ENCODE data around the gene DPEP3. TPM values are rescaled to one million over a fixed set of nuclear protein-coding genes. Genes with fewer than 3 reads are reported as not detected.

DPEP3 gene
- total and polyA plus RNA-seq, 2 experiments from 2014 or later: not detected

- Histone ChIP-seq H3K36me3 (replicated peaks; ENCODE audit: insufficient read depth, low read depth) (no peaks in the 10 kb centered on the region), H3K79me2 (peaks cover 18% of the 10 kb centered on the region), H3K4me2 (peak overlapping the region; percentile 86), H2AFZ (no peak overlapping the region), H3K9me3 (ENCODE audit: low read depth) (no peaks in the 10 kb centered on the region), H3K27ac (no peak overlapping the region), H3K27me3 (no peaks in the 10 kb centered on the region), H3K4me1 (ENCODE audit: insufficient read depth) (peaks cover 8% of the 10 kb centered on the region), H3K9me2 (replicated peaks; ENCODE audit: insufficient read depth) (no peaks in the 10 kb centered on the region), H3K4me3 (peak overlapping the region; percentile 8), H4K20me1 (ENCODE audit: insufficient read depth, poor library complexity, severe bottlenecking) (no peaks in the 10 kb centered on the region)
- DNase-seq (ENCODE audit: low spot score): no peak
- WGBS (ENCODE audit: low lambda C conversion rate, missing lambda C conversion rate): 63% methylated on average over 13 of the region's 13 CpGs
- no peak for TF ChIP-seq EZH2 (IDR thresholded peaks at IDR 0.05; ENCODE audit: borderline replicate concordance)
- no peak for TF ChIP-seq EZH2phosphoT487 (IDR thresholded peaks at IDR 0.05; ENCODE audit: low read depth, severe bottlenecking, unreplicated experiment)
- no peak for TF ChIP-seq CTCF (IDR thresholded peaks at IDR 0.05; ENCODE audit: poor library complexity)
Measured at GRCh38 chr16:67934306-67935100, 45.8 kb downstream of the DPEP3 start.

GRCh38 chr16:67933805-67934204, 46.5 kb downstream of the DPEP3 start:
- H4K20me1 ChIP-seq (ENCODE audit: insufficient read depth, poor library complexity, severe bottlenecking): no peaks in the 10 kb centered on the region
- H3K4me2 ChIP-seq: no peak overlapping the region
- H3K79me2 ChIP-seq: peaks cover 11% of the 10 kb centered on the region
- H3K4me1 ChIP-seq (ENCODE audit: insufficient read depth): peaks cover 8% of the 10 kb centered on the region
- no peak overlapping the region for H3K4me3 ChIP-seq
- H2AFZ ChIP-seq: no peak overlapping the region
- no peak for TF ChIP-seq EZH2phosphoT487 (IDR thresholded peaks at IDR 0.05; ENCODE audit: low read depth, severe bottlenecking, unreplicated experiment)
- TF ChIP-seq CTCF (IDR thresholded peaks at IDR 0.05; ENCODE audit: poor library complexity): no peak
- TF ChIP-seq EZH2 (IDR thresholded peaks at IDR 0.05; ENCODE audit: borderline replicate concordance): no peak
- H3K36me3 ChIP-seq (replicated peaks; ENCODE audit: insufficient read depth, low read depth): no peaks in the 10 kb centered on the region
- 93% methylated on average over 7 of the region's 7 CpGs for WGBS (ENCODE audit: low lambda C conversion rate, missing lambda C conversion rate)
- no peaks in the 10 kb centered on the region for H3K9me3 ChIP-seq (ENCODE audit: low read depth)
- H3K27ac ChIP-seq: no peak overlapping the region
- no peaks in the 10 kb centered on the region for H3K9me2 ChIP-seq (replicated peaks; ENCODE audit: insufficient read depth)
- H3K27me3 ChIP-seq: no peaks in the 10 kb centered on the region
- DNase-seq (ENCODE audit: low spot score): no peak

GRCh38 chr16:67932462-67932840, 47.8 kb downstream of the DPEP3 start:
- Histone ChIP-seq H3K9me2 (replicated peaks; ENCODE audit: insufficient read depth) (no peaks in the 10 kb centered on the region), H3K27me3 (no peaks in the 10 kb centered on the region), H3K36me3 (replicated peaks; ENCODE audit: insufficient read depth, low read depth) (no peaks in the 10 kb centered on the region), H3K27ac (no peak overlapping the region), H3K79me2 (peaks cover 4% of the 10 kb centered on the region), H3K9me3 (ENCODE audit: low read depth) (no peaks in the 10 kb centered on the region), H3K4me2 (no peak overlapping the region), H3K4me1 (ENCODE audit: insufficient read depth) (peaks cover 6% of the 10 kb centered on the region), H3K4me3 (no peak overlapping the region), H4K20me1 (ENCODE audit: insufficient read depth, poor library complexity, severe bottlenecking) (no peaks in the 10 kb centered on the region), H2AFZ (no peak overlapping the region)
- whole genome bisulfite sequencing (ENCODE audit: low lambda C conversion rate, missing lambda C conversion rate): 99% methylated on average over 4 of the region's 4 CpGs
- DNase-seq (ENCODE audit: low spot score): no peak
- TF ChIP-seq CTCF (IDR thresholded peaks at IDR 0.05; ENCODE audit: poor library complexity) (no peak), EZH2 (IDR thresholded peaks at IDR 0.05; ENCODE audit: borderline replicate concordance) (no peak), EZH2phosphoT487 (IDR thresholded peaks at IDR 0.05; ENCODE audit: low read depth, severe bottlenecking, unreplicated experiment) (no peak)
